SU-DHL-6 (cell line): Measurements from ENCODE around the gene PDE1C.

Source experiments
- H2AFZ ChIP-seq: fragments of 200-600 bp; sonication (generic); 2 replicates; pipeline ENCODE4 v1.6.1; 2014; ENCODE audit warnings: low read depth, mild to moderate bottlenecking, moderate library complexity, mixed read lengths, antibody characterized with exemption, low read length; ENCODE audit not compliant: severe bottlenecking
- H3F3A ChIP-seq: fragments of 200-600 bp; shearing (Covaris generic); 2 replicates; pipeline ENCODE4 v1.6.0; 2016; ENCODE audit warnings: antibody characterized with exemption, mild to moderate bottlenecking; ENCODE audit not compliant: insufficient read depth
- H3K27ac ChIP-seq: fragments of 200-600 bp; sonication (generic); 2 replicates; pipeline ENCODE4 v1.5.1; 2016; ENCODE audit warnings: low read depth, mild to moderate bottlenecking, low read length, moderate library complexity, mixed read lengths
- H3K27me3 ChIP-seq: fragments of 200-600 bp; sonication (generic), shearing (Covaris generic); 2 replicates; pipeline ENCODE4 v1.6.0; 2014; ENCODE audit warnings: mild to moderate bottlenecking, low read length
- H3K36me3 ChIP-seq: fragments of 200-600 bp; sonication (generic); 2 replicates; pipeline ENCODE4 v1.6.1; 2014; ENCODE audit warnings: mild to moderate bottlenecking, low read length, mixed read lengths
- H3K4me2 ChIP-seq: fragments of 300-600, 200-600 bp; shearing (Covaris generic), sonication (generic); 2 replicates; pipeline ENCODE4 v1.6.0; 2014; ENCODE audit warnings: low read length, low read depth, mild to moderate bottlenecking; ENCODE audit not compliant: poor library complexity, severe bottlenecking
- H3K4me3 ChIP-seq: fragments of 200-600 bp; sonication (generic); 2 replicates; pipeline ENCODE4 v1.5.1; 2014; ENCODE audit warnings: antibody characterized with exemption, low read length, mild to moderate bottlenecking, mixed read lengths; ENCODE audit not compliant: insufficient read depth, poor library complexity, severe bottlenecking
- H3K79me2 ChIP-seq: fragments of 200-600 bp; sonication (generic); 2 replicates; pipeline ENCODE4 v1.6.1; 2014; ENCODE audit warnings: mild to moderate bottlenecking, low read length, moderate library complexity; ENCODE audit not compliant: insufficient read depth
- H3K9ac ChIP-seq: fragments of 200-600 bp; sonication (generic); 2 replicates; pipeline ENCODE4 v1.7.0; 2014; ENCODE audit warnings: mild to moderate bottlenecking, low read length
- H3K9me2 ChIP-seq: fragments of 200-600 bp; sonication (generic); replicated peaks from 2 replicates; pipeline ENCODE4 v1.6.1; 2014; ENCODE audit warnings: low read length; ENCODE audit not compliant: insufficient read depth
- H3K9me3 ChIP-seq: fragments of 200-600 bp; sonication (generic); 2 replicates; pipeline ENCODE4 v1.6.1; 2014; ENCODE audit warnings: low read length, mixed read lengths; ENCODE audit not compliant: insufficient read depth
- H4K20me1 ChIP-seq: fragments of 200-600 bp; sonication (generic); 2 replicates; pipeline ENCODE4 v1.6.1; 2014; ENCODE audit warnings: low read depth, mild to moderate bottlenecking, antibody characterized with exemption, low read length, moderate library complexity, mixed read lengths
- EZH2phosphoT487 ChIP-seq: fragments of 200-600 bp; sonication (generic), shearing (Covaris generic); conservative IDR thresholded peaks from 2 replicates; pipeline ENCODE4 v1.6.1; 2018; ENCODE audit warnings: mild to moderate bottlenecking, antibody characterized with exemption, low read length, moderate library complexity, mixed read lengths
- TF ChIP-seq, protein P1 (sequence below): fragments of 200-600 bp; sonication (generic); IDR thresholded peaks from one replicate; pipeline ENCODE4 v1.5.1; 2017; ENCODE audit warnings: antibody characterized with exemption, mild to moderate bottlenecking, low read length, moderate library complexity; ENCODE audit not compliant: insufficient read depth, poor library complexity, severe bottlenecking

PDE1C gene

GRCh38 chr7:32070051-32070405 lies 179 bp downstream of the PDE1C start:
- no peaks in the 10 kb centered on the region for H3K9me3 ChIP-seq
- H3K27ac ChIP-seq, result no peak overlapping the region
- no peak overlapping the region for H3K4me2 ChIP-seq

GRCh38 chr7:32069116-32069650 lies 1.0 kb downstream of the PDE1C start:
- no peaks in the 10 kb centered on the region for H3F3A ChIP-seq
- H3K27me3 ChIP-seq, result no peaks in the 10 kb centered on the region
- H4K20me1 ChIP-seq, result no peaks in the 10 kb centered on the region
- H3K79me2 ChIP-seq, result no peaks in the 10 kb centered on the region
- H3K9me3 ChIP-seq, result no peaks in the 10 kb centered on the region
- TF ChIP-seq, protein P1, sequence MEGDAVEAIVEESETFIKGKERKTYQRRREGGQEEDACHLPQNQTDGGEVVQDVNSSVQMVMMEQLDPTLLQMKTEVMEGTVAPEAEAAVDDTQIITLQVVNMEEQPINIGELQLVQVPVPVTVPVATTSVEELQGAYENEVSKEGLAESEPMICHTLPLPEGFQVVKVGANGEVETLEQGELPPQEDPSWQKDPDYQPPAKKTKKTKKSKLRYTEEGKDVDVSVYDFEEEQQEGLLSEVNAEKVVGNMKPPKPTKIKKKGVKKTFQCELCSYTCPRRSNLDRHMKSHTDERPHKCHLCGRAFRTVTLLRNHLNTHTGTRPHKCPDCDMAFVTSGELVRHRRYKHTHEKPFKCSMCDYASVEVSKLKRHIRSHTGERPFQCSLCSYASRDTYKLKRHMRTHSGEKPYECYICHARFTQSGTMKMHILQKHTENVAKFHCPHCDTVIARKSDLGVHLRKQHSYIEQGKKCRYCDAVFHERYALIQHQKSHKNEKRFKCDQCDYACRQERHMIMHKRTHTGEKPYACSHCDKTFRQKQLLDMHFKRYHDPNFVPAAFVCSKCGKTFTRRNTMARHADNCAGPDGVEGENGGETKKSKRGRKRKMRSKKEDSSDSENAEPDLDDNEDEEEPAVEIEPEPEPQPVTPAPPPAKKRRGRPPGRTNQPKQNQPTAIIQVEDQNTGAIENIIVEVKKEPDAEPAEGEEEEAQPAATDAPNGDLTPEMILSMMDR, result no peak
- no peak for TF ChIP-seq EZH2phosphoT487
- no peak overlapping the region for H3K4me2 ChIP-seq
- H3K27ac ChIP-seq, result no peak overlapping the region
- H3K9ac ChIP-seq, result no peak overlapping the region
- H3K36me3 ChIP-seq, result no peaks in the 10 kb centered on the region
- no peak overlapping the region for H2AFZ ChIP-seq
- H3K4me3 ChIP-seq, result no peak overlapping the region
- H3K9me2 ChIP-seq, result no peaks in the 10 kb centered on the region

More at GRCh38 chr7:32070051-32070405, 179 bp downstream of the PDE1C start:
- no peak overlapping the region for H3K9ac ChIP-seq
- H3K27me3 ChIP-seq, result no peaks in the 10 kb centered on the region
- TF ChIP-seq EZH2phosphoT487, result no peak
- TF ChIP-seq, protein P1, result no peak
- H3K4me3 ChIP-seq, result no peak overlapping the region
- no peaks in the 10 kb centered on the region for H3K9me2 ChIP-seq
- no peaks in the 10 kb centered on the region for H4K20me1 ChIP-seq
- H2AFZ ChIP-seq, result no peak overlapping the region
- H3K79me2 ChIP-seq, result no peaks in the 10 kb centered on the region
- no peaks in the 10 kb centered on the region for H3K36me3 ChIP-seq
- no peaks in the 10 kb centered on the region for H3F3A ChIP-seq

DNA sequence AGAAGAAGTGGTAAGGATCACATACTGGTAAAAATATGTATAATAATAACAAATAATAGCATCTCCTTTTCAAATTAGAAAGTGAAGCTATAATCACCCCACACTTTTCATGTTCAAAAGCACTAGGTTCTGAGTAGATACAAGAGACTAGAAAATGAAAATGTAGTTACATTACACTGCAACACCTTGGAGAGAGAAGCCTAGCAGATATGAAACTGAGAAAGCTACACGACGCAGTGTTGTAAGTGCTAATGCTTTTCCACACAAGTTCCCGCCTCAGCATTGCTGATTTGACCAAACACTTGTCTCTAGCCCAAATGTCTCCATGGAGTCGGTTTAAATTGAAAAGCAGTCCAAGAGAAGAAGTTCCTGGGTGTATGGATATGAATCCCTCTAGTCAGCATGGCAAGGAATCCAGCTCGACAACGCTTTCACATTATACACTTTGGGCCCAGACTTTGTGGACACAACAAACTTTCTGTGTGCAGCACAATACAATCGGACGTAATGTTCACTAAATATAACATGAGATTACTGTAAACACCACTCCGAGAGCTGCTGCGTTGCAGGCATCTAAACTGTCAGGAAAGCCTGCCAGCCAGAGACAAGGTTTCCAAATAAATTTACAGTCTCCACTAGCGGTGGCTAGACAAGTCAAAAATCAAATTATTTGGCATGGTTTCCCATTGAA lies 1.7 kb downstream of the PDE1C start:
- Histone ChIP-seq H3K36me3 (no peaks in the 10 kb centered on the region), H3K4me3 (no peak overlapping the region), H3K27ac (no peak overlapping the region), H3K27me3 (no peaks in the 10 kb centered on the region), H3K79me2 (no peaks in the 10 kb centered on the region), H3K4me2 (no peak overlapping the region), H3F3A (no peaks in the 10 kb centered on the region), H3K9me2 (no peaks in the 10 kb centered on the region), H4K20me1 (no peaks in the 10 kb centered on the region), H2AFZ (no peak overlapping the region), H3K9ac (no peak overlapping the region), H3K9me3 (no peaks in the 10 kb centered on the region)
- TF ChIP-seq, protein P1, result no peak
- TF ChIP-seq EZH2phosphoT487, result no peak
